CMK (cell line): ENCODE results near the gene HEATR9.
A peak's percentile ranks its signal among the peaks of the same experiment; 100 is the strongest.
"Not testable (repeated sequence)": the region's sequence is repeated elsewhere in the genome, so short reads cannot be mapped to it uniquely, and the experiment has no call there.

Experiments
- DNase-seq: peaks from one replicate; pipeline ENCODE4 v3.0.0-alpha.2; 2010; ENCODE audit warnings: low read depth

HEATR9 gene

GRCh38 chr17:35868737-35869136, at the start of gene HEATR9:
Gene HEATR9 (minus strand): TSS chr17:35868891. CDS start chr17:35868742, 149 bp downstream.
- no peak for DNase-seq

- no peak for DNase-seq
Observed at GRCh38 chr17:35917519-35918213, 49.0 kb upstream of the HEATR9 start.

GRCh38 chr17:35915153-35915964, 46.7 kb upstream of the HEATR9 start:
- DNase-seq, result no peak

- DNase-seq, result no peak
Observed at GRCh38 chr17:35914354-35914753, 45.7 kb upstream of the HEATR9 start.

GRCh38 chr17:35913609-35914008, 44.9 kb upstream of the HEATR9 start:
- DNase-seq, result no peak

GRCh38 chr17:35912942-35913341, 44.3 kb upstream of the HEATR9 start:
- no peak for DNase-seq

GRCh38 chr17:35912339-35912912, 43.7 kb upstream of the HEATR9 start:
- DNase-seq, result no peak

GRCh38 chr17:35909408-35909807, 40.7 kb upstream of the HEATR9 start:
- no peak for DNase-seq

- no peak for DNase-seq
Observed at GRCh38 chr17:35907691-35908090, 39.0 kb upstream of the HEATR9 start.

GRCh38 chr17:35906926-35907637, 38.4 kb upstream of the HEATR9 start:
- no peak for DNase-seq

- no peak for DNase-seq
Observed at GRCh38 chr17:35906191-35906925, 37.7 kb upstream of the HEATR9 start.

- no peak for DNase-seq
Observed at GRCh38 chr17:35903451-35903850, 34.8 kb upstream of the HEATR9 start.

- DNase-seq, result no peak
Observed at GRCh38 chr17:35901631-35902175, 33.0 kb upstream of the HEATR9 start.

- no peak for DNase-seq
Observed at GRCh38 chr17:35900708-35901480, 32.2 kb upstream of the HEATR9 start.

GRCh38 chr17:35900280-35900679, 31.6 kb upstream of the HEATR9 start:
- no peak for DNase-seq

GRCh38 chr17:35898283-35899070, 29.8 kb upstream of the HEATR9 start:
- DNase-seq, result no peak

GRCh38 chr17:35897772-35898171, 29.1 kb upstream of the HEATR9 start:
- not testable (repeated sequence) for DNase-seq

- peak; percentile 74 for DNase-seq
Observed at GRCh38 chr17:35895636-35896587, 27.2 kb upstream of the HEATR9 start.

- DNase-seq, result no peak
Observed at GRCh38 chr17:35894206-35894605, 25.5 kb upstream of the HEATR9 start.
